Neural cell (in vitro differentiated cells): Measurements from ENCODE around the gene DSTN. TPM values are rescaled to one million over a fixed set of nuclear protein-coding genes. Genes with fewer than 3 reads are reported as not detected.

Experiments used
- H2AFZ ChIP-seq: fragments of 200-600, 300-800 bp; sonication (generic), shearing (Covaris generic); 2 replicates; pipeline ENCODE4 v1.6.0; 2014; ENCODE audit warnings: low read depth, mild to moderate bottlenecking, antibody characterized with exemption, low read length, moderate library complexity
- H3F3A ChIP-seq: fragments of 200-600 bp; shearing (Covaris generic); 2 replicates; pipeline ENCODE4 v1.6.1; 2016; ENCODE audit warnings: mild to moderate bottlenecking, moderate library complexity, mixed read lengths, antibody characterized with exemption, low read length; ENCODE audit not compliant: insufficient read depth, poor library complexity, severe bottlenecking
- H3K27ac ChIP-seq: fragments of 200-600, 300-800 bp; sonication (generic), shearing (Covaris generic); 2 replicates; pipeline ENCODE4 v1.5.1; 2014; ENCODE audit warnings: mild to moderate bottlenecking, low read length, moderate library complexity
- H3K27me3 ChIP-seq: fragments of 300-800, 200-600 bp; sonication (generic), shearing (Covaris generic); 2 replicates; pipeline ENCODE4 v1.6.0; 2014; ENCODE audit warnings: mild to moderate bottlenecking, low read depth, low read length, moderate library complexity; ENCODE audit not compliant: insufficient read depth
- H3K36me3 ChIP-seq: fragments of 300-800, 200-600 bp; sonication (generic), shearing (Covaris generic); 2 replicates; pipeline ENCODE4 v1.5.1; 2014; ENCODE audit warnings: mild to moderate bottlenecking, antibody characterized with exemption, low read length, moderate library complexity; ENCODE audit not compliant: insufficient read depth
- H3K4me2 ChIP-seq: fragments of 300-800, 200-600 bp; sonication (generic), shearing (Covaris generic); 2 replicates; pipeline ENCODE4 v1.6.0; 2014; ENCODE audit warnings: mild to moderate bottlenecking, low read length
- H3K4me3 ChIP-seq: fragments of 300-800, 200-600 bp; sonication (generic), shearing (Covaris generic); 2 replicates; pipeline ENCODE4 v1.5.1; 2014; ENCODE audit warnings: mild to moderate bottlenecking, low read length, moderate library complexity
- H3K79me2 ChIP-seq: fragments of 200-600 bp; shearing (Covaris generic); replicated peaks from 2 replicates; pipeline ENCODE4 v1.6.0; 2014; ENCODE audit warnings: mild to moderate bottlenecking, low read length, moderate library complexity; ENCODE audit not compliant: insufficient read depth
- H3K9ac ChIP-seq: fragments of 300-800, 200-600 bp; sonication (generic), shearing (Covaris generic); 2 replicates; pipeline ENCODE4 v1.6.1; 2016; ENCODE audit warnings: mild to moderate bottlenecking, low read length, mixed read lengths
- H3K9me2 ChIP-seq: fragments of 200-600 bp; shearing (Covaris generic); 2 replicates; pipeline ENCODE4 v1.6.1; 2016; ENCODE audit warnings: mild to moderate bottlenecking, low read length, mixed read lengths; ENCODE audit not compliant: insufficient read depth
- H3K9me3 ChIP-seq: fragments of 200-600, 300-800 bp; sonication (generic), shearing (Covaris generic); 2 replicates; pipeline ENCODE4 v1.6.1; 2016; ENCODE audit warnings: mild to moderate bottlenecking, mixed run types, low read length, moderate library complexity, mixed read lengths
- H4K20me1 ChIP-seq: fragments of 200-600 bp; shearing (Covaris generic); 2 replicates; pipeline ENCODE4 v1.6.1; 2016; ENCODE audit warnings: mild to moderate bottlenecking, mixed run types; ENCODE audit not compliant: insufficient read depth
- CTCF ChIP-seq: fragments of 450-650 bp; IDR thresholded peaks from 2 replicates; pipeline ENCODE4 v1.5.1; 2014; ENCODE audit warnings: antibody characterized with exemption, mild to moderate bottlenecking, moderate library complexity; ENCODE audit not compliant: poor library complexity, severe bottlenecking
- EP300 ChIP-seq: fragments of 450-650 bp; conservative IDR thresholded peaks from 2 replicates; pipeline ENCODE4 v1.6.1; 2014; ENCODE audit warnings: antibody characterized with exemption, mild to moderate bottlenecking, moderate library complexity; ENCODE audit not compliant: poor library complexity, severe bottlenecking
- EZH2 ChIP-seq: fragments of 200-600, 300-800 bp; shearing (Covaris generic), sonication (generic); IDR thresholded peaks from 2 replicates; pipeline ENCODE4 v1.6.1; 2014; ENCODE audit warnings: antibody characterized with exemption, low read length, borderline replicate concordance, mild to moderate bottlenecking; ENCODE audit not compliant: insufficient read depth, poor library complexity, severe bottlenecking
- MXI1 ChIP-seq: fragments of 450-650 bp; conservative IDR thresholded peaks from 2 replicates; pipeline ENCODE4 v1.6.1; 2014; ENCODE audit warnings: antibody characterized with exemption, mild to moderate bottlenecking; ENCODE audit not compliant: poor library complexity, severe bottlenecking
- POLR2AphosphoS5 ChIP-seq: IDR thresholded peaks from 2 replicates; pipeline ENCODE4 v1.6.1; 2012
- RAD21 ChIP-seq: fragments of 450-650 bp; conservative IDR thresholded peaks from 2 replicates; pipeline ENCODE4 v1.6.1; 2014; ENCODE audit warnings: antibody characterized with exemption, mild to moderate bottlenecking, moderate library complexity
- REST ChIP-seq: IDR thresholded peaks from 2 replicates; pipeline ENCODE4 v1.6.1; 2012; ENCODE audit warnings: borderline replicate concordance
- SMC3 ChIP-seq: fragments of 450-650 bp; conservative IDR thresholded peaks from 2 replicates; pipeline ENCODE4 v1.6.1; 2014; ENCODE audit warnings: antibody characterized with exemption, mild to moderate bottlenecking, moderate library complexity; ENCODE audit not compliant: poor library complexity
- TAF1 ChIP-seq: IDR thresholded peaks from 2 replicates; pipeline ENCODE4 v1.6.1; 2012; ENCODE audit warnings: low read depth
- polyA plus RNA-seq: library from polyadenylated mRNA; depleted of rRNA; stranded (reverse); fragments of >200 nt; gene quantifications from 2 replicates; pipeline ENCODE4 v1.2.3, GENCODE V29; 2014

DSTN gene
- polyA plus RNA-seq, 1 donor from 2014 or later: 276 TPM

GRCh38 chr20:17624070-17624469, 54.2 kb downstream of the DSTN start:
- H3F3A ChIP-seq: no peaks in the 10 kb centered on the region
- H3K9me2 ChIP-seq: no peaks in the 10 kb centered on the region
- no peaks in the 10 kb centered on the region for H3K27me3 ChIP-seq
- no peak overlapping the region for H2AFZ ChIP-seq
- no peak overlapping the region for H3K9ac ChIP-seq
- no peak for TF ChIP-seq TAF1
- TF ChIP-seq CTCF: no peak
- TF ChIP-seq POLR2AphosphoS5: no peak
- TF ChIP-seq EP300: no peak
- TF ChIP-seq MXI1: no peak
- no peak for TF ChIP-seq REST
- TF ChIP-seq EZH2: no peak
- TF ChIP-seq RAD21: no peak
- TF ChIP-seq SMC3: no peak
- H3K9me3 ChIP-seq: no peaks in the 10 kb centered on the region
- no peaks in the 10 kb centered on the region for H3K79me2 ChIP-seq
- H3K36me3 ChIP-seq: no peaks in the 10 kb centered on the region
- H3K4me3 ChIP-seq: no peak overlapping the region
- no peak overlapping the region for H3K4me2 ChIP-seq
- no peak overlapping the region for H3K27ac ChIP-seq
- H4K20me1 ChIP-seq: no peaks in the 10 kb centered on the region

GRCh38 chr20:17624551-17625245, 54.8 kb downstream of the DSTN start:
- Histone ChIP-seq H3K79me2 (no peaks in the 10 kb centered on the region), H2AFZ (no peak overlapping the region), H3K9ac (no peak overlapping the region), H3K9me3 (no peaks in the 10 kb centered on the region), H3K4me2 (no peak overlapping the region), H3K27me3 (no peaks in the 10 kb centered on the region), H3K9me2 (no peaks in the 10 kb centered on the region), H3F3A (no peaks in the 10 kb centered on the region), H3K4me3 (no peak overlapping the region), H3K27ac (no peak overlapping the region), H3K36me3 (no peaks in the 10 kb centered on the region), H4K20me1 (no peaks in the 10 kb centered on the region)
- TF ChIP-seq MXI1 (no peak), CTCF (no peak), EZH2 (no peak), RAD21 (no peak)
